ENCODE data around the gene POLR3A.
"Not testable (repeated sequence)": the region's sequence is repeated elsewhere in the genome, so short reads cannot be mapped to it uniquely, and the experiment has no call there.

POLR3A gene

DNA sequence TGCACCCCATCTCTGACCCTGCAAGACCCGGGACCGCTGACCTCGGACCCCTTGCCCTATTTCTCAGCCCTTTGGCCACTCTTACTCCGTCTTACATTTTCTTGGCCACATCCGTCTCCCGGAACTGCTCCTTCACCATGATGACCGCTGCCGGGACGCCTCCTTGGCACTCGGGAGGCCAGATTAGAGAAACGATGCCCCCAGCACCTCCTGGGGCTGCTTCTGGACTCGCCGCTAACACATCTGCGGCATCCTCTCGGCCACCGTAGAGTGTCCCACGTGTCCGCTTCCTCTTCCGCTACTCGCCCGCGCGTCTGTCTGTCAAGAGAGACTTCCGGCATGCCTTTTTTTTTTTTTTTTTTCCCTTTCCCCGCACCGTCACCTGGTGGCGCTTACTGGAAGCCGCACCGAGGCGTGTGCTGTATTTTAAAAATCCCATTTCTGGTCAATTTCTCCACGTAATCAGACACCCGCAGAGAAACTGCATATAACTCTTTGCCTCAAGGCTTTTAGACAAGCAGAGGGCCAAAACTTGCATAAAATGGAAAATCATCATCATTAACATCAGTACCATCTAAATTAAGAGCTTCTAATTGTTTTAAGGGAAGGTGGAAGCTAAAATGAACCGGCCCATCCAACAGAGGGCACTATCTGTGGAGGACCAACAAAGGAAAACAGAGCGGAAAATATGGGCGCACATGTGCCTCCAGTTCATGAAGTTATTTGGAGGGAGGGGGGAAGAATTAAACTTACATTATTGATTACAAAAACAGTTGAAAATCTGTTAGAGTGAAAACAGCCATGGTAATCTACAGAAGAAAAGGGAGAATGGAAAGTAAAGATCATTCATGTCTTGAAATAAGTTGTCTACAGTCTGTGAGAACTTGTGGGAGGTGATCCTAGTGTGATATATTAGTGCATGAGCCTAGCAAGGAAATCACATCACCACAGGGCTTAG is at the start of gene POLR3A:
Gene POLR3A, minus strand, starts transcription at position 247 of the 958 bp plus-strand sequence. Its CDS starts 108 bp downstream, at position 139.
- DNase-seq (ENCODE audit: low read depth, low spot score), result peak; percentile 95

- DNase-seq (ENCODE audit: low read depth, low spot score), result no peak
Measured at GRCh38 chr10:78078539-78079330, 49.4 kb upstream of the POLR3A start.

DNA sequence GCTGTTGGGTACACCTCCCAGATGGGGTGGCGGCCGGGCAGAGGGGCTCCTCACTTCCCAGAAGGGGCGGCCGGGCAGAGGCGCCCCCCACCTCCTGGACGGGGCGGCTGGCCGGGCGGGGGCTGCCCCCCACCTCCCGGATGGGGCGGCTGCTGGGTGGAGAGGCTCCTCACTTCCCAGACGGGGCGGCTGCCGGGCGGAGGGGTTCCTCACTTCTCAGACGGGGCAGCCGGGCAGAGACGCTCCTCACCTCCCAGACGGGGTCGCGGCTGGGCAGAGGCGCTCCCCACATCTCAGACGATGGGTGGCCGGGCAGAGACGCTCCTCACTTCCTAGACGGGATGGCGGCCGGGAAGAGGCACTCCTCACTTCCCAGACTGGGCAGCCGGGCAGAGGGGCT is 46.5 kb upstream of the POLR3A start:
- not testable (repeated sequence) for DNase-seq (ENCODE audit: low read depth, low spot score)

GRCh38 chr10:78072504-78072903 is 43.2 kb upstream of the POLR3A start:
- no peak for DNase-seq (ENCODE audit: low read depth, low spot score)

- DNase-seq (ENCODE audit: low read depth, low spot score), result no peak
Measured at GRCh38 chr10:78071857-78072179, 42.5 kb upstream of the POLR3A start.

- no peak for DNase-seq (ENCODE audit: low read depth, low spot score)
Measured at GRCh38 chr10:78071140-78071856, 42.0 kb upstream of the POLR3A start.

DNA sequence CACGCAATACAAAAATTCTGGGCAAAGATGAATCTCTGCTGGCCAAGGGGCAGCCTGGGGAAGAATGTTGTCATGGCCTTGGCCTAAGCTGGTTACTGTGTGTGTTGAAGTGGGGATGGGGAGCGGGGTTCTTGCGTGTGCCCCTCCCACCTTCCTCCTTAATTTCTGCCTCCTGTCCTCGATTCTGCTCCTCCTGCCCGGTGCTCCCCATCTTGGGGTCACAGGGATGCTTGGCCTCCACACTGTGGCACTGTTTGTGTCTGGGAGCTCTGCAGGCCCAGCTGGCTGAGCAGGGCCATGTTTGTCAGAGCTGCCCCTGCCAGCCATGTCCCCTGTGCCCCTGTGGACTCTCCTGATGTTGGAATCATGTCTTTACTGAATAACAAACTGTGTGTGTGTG is 41.4 kb upstream of the POLR3A start:
- DNase-seq (ENCODE audit: low read depth, low spot score), result no peak

DNA sequence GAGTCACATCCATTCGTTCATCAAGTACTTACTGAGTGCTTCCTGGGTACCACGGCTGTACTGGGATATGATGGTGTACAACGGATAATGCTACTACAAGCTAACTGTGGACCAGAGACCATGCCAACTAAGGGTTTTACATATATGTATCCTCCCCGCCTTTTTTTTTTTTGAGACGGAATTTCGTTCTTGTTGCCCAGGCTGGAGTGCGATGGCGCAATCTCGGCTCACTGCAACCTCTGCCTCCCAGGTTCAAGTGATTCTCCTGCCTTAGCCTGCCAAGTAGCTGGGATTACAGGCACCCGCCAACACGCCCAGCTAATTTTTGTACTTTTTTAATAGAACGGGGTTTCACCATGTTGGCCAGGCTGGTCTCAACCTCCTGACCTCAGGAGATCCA is 40.7 kb upstream of the POLR3A start:
- DNase-seq (ENCODE audit: low read depth, low spot score), result not testable (repeated sequence)

- no peak for DNase-seq (ENCODE audit: low read depth, low spot score)
Measured at GRCh38 chr10:78069151-78069550, 39.8 kb upstream of the POLR3A start.

GRCh38 chr10:78066728-78067430 is 37.6 kb upstream of the POLR3A start:
- no peak for DNase-seq (ENCODE audit: low read depth, low spot score)

GRCh38 chr10:78066012-78066411 is 36.7 kb upstream of the POLR3A start:
- no peak for DNase-seq (ENCODE audit: low read depth, low spot score)

DNA sequence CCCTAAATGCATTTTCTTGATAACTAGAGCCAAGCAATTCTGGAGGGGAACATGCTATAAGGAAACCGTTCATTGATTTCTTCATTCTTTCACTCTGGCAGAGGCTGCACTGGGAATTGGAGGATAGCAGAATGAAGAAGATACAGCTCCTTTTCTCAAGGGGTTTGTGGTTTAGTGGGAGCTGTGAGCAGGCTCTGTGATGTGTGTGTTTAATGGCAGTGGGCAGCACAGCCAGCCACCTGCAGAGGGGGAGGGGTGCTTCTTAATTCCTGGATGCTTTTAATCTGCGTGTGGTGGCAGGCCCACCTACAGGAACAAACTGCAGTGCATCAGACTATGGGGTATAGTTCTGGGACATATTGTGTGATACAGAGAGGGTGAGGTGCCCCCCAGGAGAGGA is 36.3 kb upstream of the POLR3A start:
- no peak for DNase-seq (ENCODE audit: low read depth, low spot score)

- not testable (repeated sequence) for DNase-seq (ENCODE audit: low read depth, low spot score)
Measured at GRCh38 chr10:78064919-78065318, 35.6 kb upstream of the POLR3A start.

DNA sequence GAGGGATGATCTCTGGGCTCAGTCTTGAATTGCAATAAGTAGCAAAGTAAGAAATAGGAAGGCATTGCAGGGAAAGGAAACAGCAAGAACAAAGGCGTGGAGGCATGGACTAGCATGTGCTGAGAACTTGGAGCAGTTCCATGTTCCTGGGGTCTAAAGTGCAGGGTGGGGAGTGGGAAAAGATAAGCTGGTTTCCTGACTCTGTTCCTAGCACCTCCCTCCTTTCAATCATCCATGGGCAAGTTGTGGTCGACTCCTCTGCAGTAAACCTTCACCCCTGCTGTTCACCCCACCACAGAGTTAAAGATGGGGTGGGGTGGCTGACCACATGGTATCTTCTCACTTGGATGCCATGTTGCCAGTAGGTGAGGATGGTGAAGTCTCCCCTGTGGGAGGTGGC is 33.9 kb upstream of the POLR3A start:
- no peak for DNase-seq (ENCODE audit: low read depth, low spot score)

GRCh38 chr10:78062296-78062695 is 33.0 kb upstream of the POLR3A start:
- DNase-seq (ENCODE audit: low read depth, low spot score), result no peak

DNA sequence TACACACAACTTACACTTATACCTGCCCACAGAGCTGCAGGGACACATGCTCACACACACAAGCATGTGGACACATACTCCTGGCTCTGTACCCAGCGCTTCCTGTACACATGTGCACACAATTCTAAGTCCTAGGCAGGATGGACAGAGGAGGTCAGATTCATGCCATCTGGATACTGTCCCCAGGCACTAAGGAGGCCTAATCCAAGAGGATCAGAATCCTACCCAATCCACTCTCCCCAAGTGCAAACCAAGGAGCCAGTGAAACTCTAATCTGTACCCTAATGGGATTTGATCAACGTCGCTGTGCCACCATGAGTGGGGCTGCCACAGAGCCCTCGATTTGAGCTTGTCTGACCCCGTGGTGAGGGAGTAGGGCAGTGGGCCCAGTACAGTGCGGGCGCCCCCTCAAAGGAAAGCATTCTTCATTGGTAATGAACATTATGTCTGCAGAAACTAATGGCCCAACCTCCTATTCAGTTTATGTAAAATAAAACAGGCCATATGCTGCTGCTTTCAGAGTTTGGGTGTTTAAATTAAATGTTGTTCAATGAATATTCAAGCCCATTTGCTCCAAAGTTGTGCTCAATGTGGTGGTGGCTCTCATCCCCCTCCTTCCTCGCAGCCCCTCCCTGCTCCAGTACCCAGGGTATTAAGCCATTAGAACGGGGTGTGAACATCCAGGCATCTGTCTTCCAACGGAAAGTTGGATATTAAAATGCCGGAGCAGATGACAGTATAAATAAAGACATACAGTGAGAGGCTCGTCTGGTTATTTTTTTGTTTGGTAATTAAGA is 30.8 kb upstream of the POLR3A start:
- DNase-seq (ENCODE audit: low read depth, low spot score), result no peak

DNA sequence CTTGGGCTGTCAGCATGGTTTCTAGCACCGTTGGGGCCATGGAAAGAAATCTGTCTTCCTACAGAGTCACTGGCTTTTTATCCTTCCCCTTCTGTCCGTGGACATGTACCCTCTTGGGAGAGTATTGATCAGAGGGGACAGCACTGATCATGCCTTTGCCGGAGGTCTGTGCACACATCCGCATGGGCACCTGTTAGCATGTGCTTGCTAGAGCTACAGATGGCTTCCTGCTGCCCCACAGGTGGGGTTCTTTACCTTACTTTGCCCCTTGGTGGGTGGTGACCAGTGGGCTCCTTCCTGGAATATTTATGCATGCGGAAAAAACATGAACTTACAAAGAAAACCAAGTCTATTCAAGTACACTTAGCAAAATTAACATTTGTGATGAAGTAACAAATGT is 29.2 kb upstream of the POLR3A start:
- DNase-seq (ENCODE audit: low read depth, low spot score), result no peak

- DNase-seq (ENCODE audit: low read depth, low spot score), result no peak
Measured at GRCh38 chr10:78053211-78053868, 24.0 kb upstream of the POLR3A start.

DNA sequence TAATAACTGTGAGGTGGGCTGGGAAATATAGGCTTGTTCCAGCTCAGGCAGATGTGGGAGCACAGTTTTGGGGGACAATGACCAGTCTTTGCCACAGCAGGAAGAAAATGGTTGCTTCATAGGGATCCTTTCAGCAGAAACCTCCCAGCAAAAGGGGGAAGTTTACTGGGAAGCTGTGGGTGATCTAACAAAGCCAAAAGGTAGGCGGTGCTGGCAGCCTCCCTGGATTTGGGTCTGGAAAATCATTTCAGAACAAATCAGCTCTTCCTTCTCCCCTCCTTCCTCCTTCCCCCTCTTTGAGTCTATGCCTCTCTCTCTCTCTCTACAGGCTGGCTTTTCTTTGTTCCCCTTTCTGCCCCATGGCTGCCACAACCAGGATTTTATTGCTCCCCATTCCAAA is 20.5 kb upstream of the POLR3A start:
- no peak for DNase-seq (ENCODE audit: low read depth, low spot score)

DNA sequence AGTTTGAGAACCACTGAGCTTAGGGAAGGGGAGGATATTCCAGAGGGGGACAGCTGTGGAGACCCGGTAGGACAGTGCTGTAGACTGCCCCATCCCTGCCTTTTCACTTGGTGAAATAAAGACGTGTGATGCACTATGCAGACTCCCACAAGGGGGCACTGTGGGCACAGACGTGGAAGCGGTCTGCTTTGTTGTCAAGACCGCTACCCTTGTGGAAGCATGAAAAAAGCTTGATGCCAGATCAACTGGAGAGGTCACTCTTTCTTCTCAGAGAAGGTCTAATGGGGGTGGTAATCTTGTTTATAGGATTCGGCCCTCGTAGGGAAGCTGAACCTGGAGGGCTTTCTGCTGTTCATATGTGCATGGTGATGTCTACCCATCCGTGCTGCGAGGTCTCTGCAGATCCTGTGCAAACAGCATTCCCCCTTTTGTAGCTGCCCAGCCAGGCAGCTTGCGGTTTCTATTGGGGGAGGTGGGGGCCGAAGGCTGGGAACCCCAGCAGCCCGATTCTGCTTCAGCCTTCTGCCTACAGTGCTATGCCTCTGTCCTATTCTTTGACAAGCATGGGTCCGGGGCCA is 18.1 kb upstream of the POLR3A start:
- DNase-seq (ENCODE audit: low read depth, low spot score), result peak; percentile 73

Measured in smooth muscle cell of the brain vasculature (primary cell).